ENCODE data around the gene NNMT.

NNMT gene

GRCh38 chr11:114284914-114285313 lies 11.3 kb upstream of the NNMT start:
- no peak for DNase-seq (ENCODE audit: low spot score)

GRCh38 chr11:114285599-114285998 lies 10.6 kb upstream of the NNMT start:
- no peak for DNase-seq (ENCODE audit: low spot score)

DNA sequence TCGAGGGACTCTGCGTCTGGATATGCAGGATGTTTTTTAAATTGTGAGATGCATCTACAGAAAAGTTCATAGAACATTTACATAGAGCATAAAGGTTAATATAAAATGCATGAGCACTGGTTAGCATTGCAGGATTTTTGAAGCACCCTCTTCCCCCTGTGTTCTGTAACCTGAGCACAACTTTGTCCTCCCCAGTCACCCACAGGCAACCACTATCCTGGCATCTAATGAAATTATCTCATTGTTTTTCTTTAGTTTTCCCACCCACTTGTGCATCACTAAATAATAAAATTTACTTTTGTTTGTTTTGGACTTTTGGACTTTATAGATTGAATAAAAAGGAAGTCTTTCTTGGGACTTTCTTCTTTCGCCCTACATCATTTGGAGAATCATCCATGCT lies 10.0 kb upstream of the NNMT start:
- no peak for DNase-seq (ENCODE audit: low spot score)

DNA sequence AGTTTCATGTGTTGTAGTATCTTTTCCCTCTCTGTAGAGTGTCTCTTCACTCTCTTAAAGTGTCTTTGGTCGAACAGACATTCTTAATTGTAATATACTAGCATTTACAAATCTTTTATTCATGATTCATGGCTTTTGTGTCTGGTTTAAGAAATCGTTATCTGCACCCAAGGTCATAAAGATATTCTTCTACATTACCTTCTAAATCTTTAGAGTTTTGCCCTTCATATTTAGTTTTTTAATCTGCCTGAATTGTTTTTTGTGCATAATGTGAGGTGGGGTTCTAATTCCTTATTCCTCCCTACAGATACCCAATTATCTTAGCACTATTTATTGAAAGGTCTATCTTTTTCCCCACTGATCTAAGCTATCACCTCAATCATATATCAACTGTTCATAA lies 9.0 kb upstream of the NNMT start:
- DNase-seq (ENCODE audit: low spot score), result no peak

DNA sequence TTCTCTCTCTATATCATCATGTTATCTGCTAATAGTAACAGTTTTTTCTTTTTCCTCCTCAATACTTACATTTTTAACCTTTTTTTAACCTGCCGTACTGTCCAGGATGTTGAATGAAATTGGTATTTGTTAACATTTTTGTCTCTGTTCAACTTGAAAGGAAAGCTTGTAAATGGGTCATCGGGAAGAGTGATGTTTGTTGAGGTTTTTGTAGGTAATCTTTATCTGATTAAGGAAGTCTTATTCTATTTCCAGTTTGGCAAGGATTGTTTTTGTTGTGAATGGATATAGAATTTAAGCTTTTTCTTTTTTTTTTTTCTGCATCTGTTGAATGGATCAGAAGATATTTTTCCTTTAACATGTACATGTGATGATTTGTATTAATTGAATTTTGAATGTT lies 8.1 kb upstream of the NNMT start:
- no peak for DNase-seq (ENCODE audit: low spot score)

DNA sequence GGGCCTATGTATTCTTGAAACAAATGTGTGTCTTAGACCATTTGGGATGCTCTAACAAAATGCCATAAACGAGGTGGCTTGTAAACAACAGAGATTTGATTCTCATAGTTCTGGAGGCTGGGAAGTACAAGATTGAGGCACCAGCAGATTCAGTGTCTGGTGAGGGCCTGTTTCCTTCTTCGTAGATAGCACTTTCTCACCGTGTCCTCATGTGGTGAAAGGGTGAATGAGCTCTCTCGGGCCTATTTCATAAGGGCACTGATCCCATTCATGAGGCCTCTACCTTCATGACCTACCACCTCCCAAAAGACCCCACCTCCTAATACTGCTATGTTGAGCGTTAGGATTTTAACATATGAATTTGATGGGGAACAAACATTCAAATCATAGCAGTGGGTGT lies 6.4 kb upstream of the NNMT start:
- DNase-seq (ENCODE audit: low spot score), result no peak

DNA sequence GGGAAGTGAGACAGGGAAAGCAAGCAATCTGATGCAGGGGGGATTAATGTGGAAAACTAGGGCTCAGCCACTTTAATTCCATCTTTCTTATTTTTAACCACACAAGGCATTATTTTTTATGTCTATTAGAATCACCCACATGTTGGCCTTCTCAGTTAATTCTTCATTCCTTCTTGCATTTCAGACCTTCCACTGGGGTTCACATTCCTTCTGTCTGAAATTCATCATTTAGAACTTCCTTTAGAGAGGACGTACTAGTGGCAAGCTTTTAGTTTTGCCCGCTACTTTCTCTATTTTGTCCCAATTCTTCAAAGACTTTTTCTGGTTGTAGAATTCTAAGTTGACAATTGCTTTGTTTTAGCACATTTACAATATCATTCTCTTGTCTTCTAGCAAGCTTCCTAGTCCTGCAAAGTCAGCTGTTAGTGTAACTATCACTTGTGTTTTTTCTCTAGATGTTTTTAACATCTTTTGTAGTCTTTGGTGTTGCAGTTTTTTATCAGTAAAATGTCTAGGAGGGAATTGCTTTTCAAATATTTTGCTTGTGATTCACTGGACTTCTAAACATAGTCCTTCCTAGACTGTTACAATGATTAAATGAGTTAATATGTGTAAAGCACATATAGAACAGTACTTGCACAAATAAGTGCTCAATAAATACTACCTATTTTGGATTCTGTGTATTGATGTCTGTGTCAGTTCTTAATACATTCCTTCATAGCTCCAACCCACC lies 5.5 kb upstream of the NNMT start:
- no peak for DNase-seq (ENCODE audit: low spot score)

DNA sequence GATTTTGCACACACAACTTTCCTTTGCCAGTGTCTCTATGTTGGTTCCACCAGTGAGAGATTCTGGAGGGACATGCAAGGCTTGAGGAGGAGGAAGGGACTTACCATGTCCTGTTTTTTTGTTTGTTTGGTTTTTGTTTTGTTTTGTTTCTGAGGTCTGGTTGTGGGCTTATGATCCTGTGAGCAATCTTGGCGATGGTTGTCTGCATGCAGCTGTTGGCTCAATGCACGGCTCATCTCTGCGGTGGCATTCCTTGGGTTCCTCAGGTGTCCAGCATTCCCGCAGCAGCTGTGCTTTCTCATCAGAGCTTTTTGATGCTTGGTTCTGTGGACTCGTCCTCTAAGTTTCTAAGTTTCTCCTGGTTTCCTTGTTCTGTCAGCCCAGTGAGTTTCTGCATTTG lies 4.8 kb upstream of the NNMT start:
- no peak for DNase-seq (ENCODE audit: low spot score)

GRCh38 chr11:114291842-114292680 lies 4.1 kb upstream of the NNMT start:
- DNase-seq (ENCODE audit: low spot score), result no peak

DNA sequence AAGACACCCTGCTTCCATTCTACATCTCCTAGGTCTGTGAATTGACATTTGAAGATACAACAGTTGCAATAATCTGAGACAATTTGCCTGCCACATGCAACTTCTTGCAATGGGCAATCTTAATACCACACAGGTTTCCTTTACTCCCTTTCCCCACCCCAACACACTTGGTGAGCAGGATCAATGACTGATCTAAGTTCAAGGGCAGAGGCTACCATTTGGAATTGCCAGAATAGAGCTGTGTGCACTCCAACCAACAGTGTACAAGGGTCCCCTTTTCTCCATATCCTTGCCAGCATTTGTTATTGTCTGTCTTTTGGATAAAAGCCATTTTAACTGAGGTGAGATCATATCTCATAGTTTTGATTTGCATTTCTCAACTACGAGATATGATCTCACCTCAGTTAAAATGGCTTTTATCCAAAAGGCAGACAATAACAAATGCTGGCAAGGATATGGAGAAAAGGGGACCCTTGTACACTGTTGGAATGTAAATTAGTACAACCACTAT lies 2.9 kb upstream of the NNMT start:
- no peak for DNase-seq (ENCODE audit: low spot score)

DNA sequence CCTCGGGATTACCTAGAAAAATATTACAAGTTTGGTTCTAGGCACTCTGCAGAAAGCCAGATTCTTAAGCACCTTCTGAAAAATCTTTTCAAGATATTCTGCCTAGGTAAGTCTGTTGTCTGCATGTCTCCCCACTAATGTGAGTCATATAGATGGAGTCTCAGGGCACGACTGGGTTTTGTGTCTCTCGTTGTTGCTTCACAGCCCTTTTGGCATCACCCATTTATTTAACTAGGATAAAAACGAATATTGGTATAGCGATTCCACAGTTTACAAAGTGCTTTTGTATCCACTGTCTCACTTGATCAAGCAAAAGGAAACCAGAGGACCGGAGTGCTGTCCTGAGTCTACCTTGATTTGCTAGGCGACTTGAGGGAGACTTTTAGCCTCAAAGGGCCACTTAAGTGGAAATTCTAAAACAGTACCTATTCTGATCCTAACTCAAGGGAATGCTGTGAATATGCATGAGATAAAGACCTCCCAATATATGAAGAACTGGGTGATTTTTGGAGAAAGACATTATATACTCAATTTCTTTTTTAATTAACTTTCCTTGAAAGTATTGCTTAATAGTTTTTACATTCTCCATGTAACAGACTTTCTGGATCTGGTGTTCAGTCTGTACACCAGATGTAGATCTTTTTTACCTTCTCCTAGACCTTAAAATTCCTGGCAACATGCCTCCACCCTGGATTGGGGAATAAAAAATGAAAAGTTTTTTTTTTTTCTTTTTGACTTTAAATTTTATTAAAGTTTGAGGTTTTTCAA lies 590 bp downstream of the NNMT start:
- DNase-seq (ENCODE audit: low spot score), result no peak

DNA sequence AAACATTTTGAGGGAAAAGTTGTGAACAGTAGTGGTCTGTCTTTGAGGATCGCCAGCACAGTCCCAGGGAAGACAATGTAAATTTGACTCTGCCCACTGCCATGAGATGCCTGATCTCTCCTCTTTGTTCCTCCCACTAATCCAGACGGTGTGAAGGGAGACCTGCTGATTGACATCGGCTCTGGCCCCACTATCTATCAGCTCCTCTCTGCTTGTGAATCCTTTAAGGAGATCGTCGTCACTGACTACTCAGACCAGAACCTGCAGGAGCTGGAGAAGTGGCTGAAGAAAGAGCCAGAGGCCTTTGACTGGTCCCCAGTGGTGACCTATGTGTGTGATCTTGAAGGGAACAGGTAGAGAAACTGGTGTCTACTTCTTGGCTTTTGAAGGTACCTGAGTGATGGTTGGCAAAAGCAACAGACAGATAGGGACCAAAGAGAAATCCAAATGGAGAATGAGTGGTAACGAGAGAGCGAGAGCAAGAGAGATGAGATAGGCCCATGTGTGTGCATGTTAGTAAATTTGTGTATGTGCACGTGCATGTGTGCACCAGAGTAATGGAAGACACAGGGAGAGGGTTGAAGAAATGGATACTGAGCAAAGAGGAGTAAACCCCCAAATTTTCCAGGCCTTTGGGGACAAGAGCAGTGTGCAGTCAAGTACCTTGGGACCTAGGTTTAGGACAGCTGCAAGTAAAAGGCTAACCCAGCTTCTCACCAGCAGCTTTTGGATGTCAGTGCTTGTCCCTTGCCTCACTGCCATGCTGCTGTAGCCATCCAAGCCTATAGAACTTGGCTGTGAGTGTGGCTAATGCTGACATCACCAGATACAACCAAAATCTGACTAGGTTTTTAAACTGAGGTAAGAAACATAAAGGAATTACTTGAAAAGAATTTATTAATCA lies 1.9 kb downstream of the NNMT start:
- DNase-seq (ENCODE audit: low spot score), result no peak

- no peak for DNase-seq (ENCODE audit: low spot score)
These were observed 2.5 kb downstream of the NNMT start for GRCh38 chr11:114298710-114299109.

GRCh38 chr11:114301088-114301487 lies 4.9 kb downstream of the NNMT start:
- DNase-seq (ENCODE audit: low spot score), result no peak

GRCh38 chr11:114301927-114302326 lies 5.7 kb downstream of the NNMT start:
- no peak for DNase-seq (ENCODE audit: low spot score)

- DNase-seq (ENCODE audit: low spot score), result no peak
These were observed 6.5 kb downstream of the NNMT start for GRCh38 chr11:114302663-114303062.

DNA sequence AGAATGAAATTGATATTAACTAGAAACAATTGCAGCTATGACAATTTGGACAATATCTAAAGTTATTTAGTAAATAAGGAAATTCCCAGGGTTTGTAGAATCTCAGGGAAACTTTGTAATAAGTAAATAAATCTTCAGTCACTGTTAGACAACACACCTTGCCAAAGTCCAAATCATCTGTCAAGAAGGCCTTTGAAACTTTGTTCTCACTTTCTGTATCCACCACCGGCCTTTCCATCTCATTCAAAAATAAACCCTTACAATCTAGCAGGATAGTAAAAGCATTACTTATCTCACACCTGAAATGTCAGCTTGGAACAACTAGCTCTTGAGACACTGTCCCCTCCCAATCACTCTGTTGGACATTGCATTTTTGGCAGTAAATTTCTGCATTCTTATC lies 7.9 kb downstream of the NNMT start:
- DNase-seq (ENCODE audit: low spot score), result no peak

DNA sequence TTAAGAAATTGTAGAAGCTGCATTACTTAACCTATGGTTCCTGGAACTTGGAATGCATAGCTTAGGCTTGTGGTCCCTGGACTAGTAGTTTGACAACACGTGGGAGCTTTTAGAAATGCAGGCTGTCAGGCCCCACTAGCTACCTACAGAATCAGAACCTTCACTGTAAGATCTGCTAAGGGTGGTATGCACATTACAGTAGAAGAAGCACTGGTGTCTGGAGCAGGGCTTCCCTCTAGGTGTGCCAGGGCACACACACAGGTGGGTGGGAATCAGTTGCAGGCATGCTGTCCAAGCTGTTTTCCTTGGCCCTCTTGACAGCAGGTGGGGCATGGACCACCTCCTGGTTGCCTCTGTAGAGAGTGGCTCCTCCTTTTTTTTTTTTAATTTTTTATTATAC lies 8.8 kb downstream of the NNMT start:
- DNase-seq (ENCODE audit: low spot score), result no peak

DNA sequence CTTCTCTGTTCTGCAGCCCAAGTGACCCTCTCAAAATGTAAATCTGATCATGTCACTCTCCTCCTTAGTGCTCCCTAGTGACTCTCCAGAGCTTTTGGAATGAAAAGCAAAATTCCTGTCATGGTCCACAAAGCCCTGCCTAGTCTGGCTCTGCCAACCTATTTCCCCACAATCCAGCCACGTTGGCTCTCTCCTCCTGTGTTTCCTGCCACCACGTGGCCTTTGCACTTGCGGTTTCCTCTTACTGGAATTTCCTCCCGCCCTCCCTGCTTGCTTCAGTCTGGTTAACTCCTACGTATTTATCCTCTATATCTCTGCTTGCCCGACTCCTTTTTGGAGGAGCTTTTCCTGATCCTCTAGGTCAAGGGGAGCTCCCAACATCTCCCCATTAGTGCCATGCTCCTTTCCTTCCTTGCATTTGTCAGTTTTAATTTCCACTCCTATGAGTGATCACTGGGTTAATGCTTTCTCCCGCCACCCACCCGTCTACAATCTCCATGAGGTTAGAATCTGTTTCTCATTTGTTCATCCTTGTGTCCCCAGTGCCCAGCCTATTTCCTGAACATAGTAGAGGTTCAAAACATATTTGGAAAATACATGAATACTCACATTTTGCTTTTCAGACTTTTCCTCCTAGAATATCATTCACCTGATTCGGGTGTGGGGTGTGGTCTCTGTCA lies 11.5 kb downstream of the NNMT start:
- no peak for DNase-seq (ENCODE audit: low spot score)

DNA sequence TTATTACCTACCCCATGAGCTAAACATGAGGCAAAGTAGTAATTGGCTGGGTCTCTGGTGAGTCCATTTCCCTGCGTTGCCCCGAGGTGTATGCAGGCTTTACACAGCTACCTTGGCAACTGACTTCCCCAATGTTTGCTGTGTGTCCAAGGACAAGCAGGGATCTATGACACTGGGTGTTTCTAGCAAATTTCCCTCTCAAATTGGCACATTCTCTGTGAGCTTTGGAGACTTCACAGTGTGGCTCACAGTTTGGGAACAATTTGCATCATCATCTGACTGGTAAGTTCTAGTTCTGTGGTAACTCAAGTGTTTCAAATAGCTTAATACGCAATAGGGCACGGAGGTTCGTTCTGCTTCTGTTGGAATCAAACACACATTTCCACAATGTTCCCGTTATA lies 12.5 kb downstream of the NNMT start:
- no peak for DNase-seq (ENCODE audit: low spot score)

- DNase-seq (ENCODE audit: low spot score), result no peak
These were observed 13.3 kb downstream of the NNMT start for GRCh38 chr11:114309517-114309916.

Data from germinal center (tissue), 1 donor.